ENCODE data around the gene ATP10A.

ATP10A gene

DNA sequence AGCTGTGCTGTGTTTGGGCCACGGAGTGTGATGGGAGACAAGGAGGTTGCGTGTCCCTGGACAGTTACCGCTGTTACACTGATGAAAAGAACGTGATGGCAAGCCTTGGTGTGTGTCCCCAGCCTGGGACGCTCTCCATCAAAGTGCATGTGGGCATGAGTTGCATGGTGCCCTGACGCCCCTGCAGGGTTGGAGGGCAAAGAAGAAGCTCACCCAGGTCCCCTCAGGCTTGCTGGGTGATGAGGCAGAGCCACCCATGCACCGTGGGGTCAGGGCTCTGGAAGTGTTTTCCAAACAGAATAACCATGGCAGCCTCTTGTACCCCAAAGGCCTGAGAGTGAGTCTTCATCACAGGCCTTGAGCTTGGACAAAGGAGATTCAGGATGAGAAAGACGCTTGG lies 189.2 kb downstream of the ATP10A start:
- ATAC-seq = no peak
- TF ChIP-seq ARNTL (CRISPR knock-in tag; IDR thresholded peaks at IDR 0.05; ENCODE audit: borderline replicate concordance, low read depth) (no peak), ZNF565 (CRISPR knock-in tag; conservative IDR thresholded peaks at IDR 0.05; ENCODE audit: low read depth) (no peak), OSR1 (CRISPR knock-in tag; IDR thresholded peaks at IDR 0.05) (no peak), BACH2 (CRISPR knock-in tag; IDR thresholded peaks at IDR 0.05; ENCODE audit: borderline replicate concordance) (no peak), TOX (CRISPR knock-in tag; IDR thresholded peaks at IDR 0.05; ENCODE audit: borderline replicate concordance) (no peak), SNAI2 (CRISPR knock-in tag; IDR thresholded peaks at IDR 0.05) (no peak), ZFP3 (CRISPR knock-in tag; IDR thresholded peaks at IDR 0.05) (no peak), TCF4 (CRISPR knock-in tag; IDR thresholded peaks at IDR 0.05; ENCODE audit: borderline replicate concordance) (no peak), RARB (CRISPR knock-in tag; IDR thresholded peaks at IDR 0.05) (no peak), ESRRG (CRISPR knock-in tag; IDR thresholded peaks at IDR 0.05) (no peak), ZFP30 (CRISPR knock-in tag; IDR thresholded peaks at IDR 0.05) (no peak), GLIS3 (CRISPR knock-in tag; IDR thresholded peaks at IDR 0.05) (no peak), ZNF70 (CRISPR knock-in tag; IDR thresholded peaks at IDR 0.05) (no peak), ZC3H10 (CRISPR knock-in tag; IDR thresholded peaks at IDR 0.05) (no peak), ISL1 (CRISPR knock-in tag; IDR thresholded peaks at IDR 0.05) (no peak)
- TF ChIP-seq, protein P1, sequence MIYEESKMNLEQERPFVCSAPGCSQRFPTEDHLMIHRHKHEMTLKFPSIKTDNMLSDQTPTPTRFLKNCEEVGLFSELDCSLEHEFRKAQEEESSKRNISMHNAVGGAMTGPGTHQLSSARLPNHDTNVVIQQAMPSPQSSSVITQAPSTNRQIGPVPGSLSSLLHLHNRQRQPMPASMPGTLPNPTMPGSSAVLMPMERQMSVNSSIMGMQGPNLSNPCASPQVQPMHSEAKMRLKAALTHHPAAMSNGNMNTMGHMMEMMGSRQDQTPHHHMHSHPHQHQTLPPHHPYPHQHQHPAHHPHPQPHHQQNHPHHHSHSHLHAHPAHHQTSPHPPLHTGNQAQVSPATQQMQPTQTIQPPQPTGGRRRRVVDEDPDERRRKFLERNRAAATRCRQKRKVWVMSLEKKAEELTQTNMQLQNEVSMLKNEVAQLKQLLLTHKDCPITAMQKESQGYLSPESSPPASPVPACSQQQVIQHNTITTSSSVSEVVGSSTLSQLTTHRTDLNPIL (CRISPR knock-in tag; IDR thresholded peaks at IDR 0.05; ENCODE audit: low read depth) = no peak
- TF ChIP-seq, protein P2, sequence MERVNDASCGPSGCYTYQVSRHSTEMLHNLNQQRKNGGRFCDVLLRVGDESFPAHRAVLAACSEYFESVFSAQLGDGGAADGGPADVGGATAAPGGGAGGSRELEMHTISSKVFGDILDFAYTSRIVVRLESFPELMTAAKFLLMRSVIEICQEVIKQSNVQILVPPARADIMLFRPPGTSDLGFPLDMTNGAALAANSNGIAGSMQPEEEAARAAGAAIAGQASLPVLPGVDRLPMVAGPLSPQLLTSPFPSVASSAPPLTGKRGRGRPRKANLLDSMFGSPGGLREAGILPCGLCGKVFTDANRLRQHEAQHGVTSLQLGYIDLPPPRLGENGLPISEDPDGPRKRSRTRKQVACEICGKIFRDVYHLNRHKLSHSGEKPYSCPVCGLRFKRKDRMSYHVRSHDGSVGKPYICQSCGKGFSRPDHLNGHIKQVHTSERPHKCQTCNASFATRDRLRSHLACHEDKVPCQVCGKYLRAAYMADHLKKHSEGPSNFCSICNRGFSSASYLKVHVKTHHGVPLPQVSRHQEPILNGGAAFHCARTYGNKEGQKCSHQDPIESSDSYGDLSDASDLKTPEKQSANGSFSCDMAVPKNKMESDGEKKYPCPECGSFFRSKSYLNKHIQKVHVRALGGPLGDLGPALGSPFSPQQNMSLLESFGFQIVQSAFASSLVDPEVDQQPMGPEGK (CRISPR knock-in tag; IDR thresholded peaks at IDR 0.05; ENCODE audit: borderline replicate concordance) = no peak
- TF ChIP-seq, protein P3, sequence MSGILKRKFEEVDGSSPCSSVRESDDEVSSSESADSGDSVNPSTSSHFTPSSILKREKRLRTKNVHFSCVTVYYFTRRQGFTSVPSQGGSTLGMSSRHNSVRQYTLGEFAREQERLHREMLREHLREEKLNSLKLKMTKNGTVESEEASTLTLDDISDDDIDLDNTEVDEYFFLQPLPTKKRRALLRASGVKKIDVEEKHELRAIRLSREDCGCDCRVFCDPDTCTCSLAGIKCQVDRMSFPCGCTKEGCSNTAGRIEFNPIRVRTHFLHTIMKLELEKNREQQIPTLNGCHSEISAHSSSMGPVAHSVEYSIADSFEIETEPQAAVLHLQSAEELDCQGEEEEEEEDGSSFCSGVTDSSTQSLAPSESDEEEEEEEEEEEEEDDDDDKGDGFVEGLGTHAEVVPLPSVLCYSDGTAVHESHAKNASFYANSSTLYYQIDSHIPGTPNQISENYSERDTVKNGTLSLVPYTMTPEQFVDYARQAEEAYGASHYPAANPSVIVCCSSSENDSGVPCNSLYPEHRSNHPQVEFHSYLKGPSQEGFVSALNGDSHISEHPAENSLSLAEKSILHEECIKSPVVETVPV (CRISPR knock-in tag; IDR thresholded peaks at IDR 0.05) = no peak
- TF ChIP-seq, protein P4, sequence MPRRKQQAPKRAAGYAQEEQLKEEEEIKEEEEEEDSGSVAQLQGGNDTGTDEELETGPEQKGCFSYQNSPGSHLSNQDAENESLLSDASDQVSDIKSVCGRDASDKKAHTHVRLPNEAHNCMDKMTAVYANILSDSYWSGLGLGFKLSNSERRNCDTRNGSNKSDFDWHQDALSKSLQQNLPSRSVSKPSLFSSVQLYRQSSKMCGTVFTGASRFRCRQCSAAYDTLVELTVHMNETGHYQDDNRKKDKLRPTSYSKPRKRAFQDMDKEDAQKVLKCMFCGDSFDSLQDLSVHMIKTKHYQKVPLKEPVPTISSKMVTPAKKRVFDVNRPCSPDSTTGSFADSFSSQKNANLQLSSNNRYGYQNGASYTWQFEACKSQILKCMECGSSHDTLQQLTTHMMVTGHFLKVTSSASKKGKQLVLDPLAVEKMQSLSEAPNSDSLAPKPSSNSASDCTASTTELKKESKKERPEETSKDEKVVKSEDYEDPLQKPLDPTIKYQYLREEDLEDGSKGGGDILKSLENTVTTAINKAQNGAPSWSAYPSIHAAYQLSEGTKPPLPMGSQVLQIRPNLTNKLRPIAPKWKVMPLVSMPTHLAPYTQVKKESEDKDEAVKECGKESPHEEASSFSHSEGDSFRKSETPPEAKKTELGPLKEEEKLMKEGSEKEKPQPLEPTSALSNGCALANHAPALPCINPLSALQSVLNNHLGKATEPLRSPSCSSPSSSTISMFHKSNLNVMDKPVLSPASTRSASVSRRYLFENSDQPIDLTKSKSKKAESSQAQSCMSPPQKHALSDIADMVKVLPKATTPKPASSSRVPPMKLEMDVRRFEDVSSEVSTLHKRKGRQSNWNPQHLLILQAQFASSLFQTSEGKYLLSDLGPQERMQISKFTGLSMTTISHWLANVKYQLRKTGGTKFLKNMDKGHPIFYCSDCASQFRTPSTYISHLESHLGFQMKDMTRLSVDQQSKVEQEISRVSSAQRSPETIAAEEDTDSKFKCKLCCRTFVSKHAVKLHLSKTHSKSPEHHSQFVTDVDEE (CRISPR knock-in tag; IDR thresholded peaks at IDR 0.05) = no peak
- TF ChIP-seq, protein P5, sequence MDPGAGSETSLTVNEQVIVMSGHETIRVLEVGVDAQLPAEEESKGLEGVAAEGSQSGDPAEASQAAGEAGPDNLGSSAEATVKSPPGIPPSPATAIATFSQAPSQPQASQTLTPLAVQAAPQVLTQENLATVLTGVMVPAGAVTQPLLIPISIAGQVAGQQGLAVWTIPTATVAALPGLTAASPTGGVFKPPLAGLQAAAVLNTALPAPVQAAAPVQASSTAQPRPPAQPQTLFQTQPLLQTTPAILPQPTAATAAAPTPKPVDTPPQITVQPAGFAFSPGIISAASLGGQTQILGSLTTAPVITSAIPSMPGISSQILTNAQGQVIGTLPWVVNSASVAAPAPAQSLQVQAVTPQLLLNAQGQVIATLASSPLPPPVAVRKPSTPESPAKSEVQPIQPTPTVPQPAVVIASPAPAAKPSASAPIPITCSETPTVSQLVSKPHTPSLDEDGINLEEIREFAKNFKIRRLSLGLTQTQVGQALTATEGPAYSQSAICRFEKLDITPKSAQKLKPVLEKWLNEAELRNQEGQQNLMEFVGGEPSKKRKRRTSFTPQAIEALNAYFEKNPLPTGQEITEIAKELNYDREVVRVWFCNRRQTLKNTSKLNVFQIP (CRISPR knock-in tag; IDR thresholded peaks at IDR 0.05; ENCODE audit: borderline replicate concordance, low read depth) = no peak

DNA sequence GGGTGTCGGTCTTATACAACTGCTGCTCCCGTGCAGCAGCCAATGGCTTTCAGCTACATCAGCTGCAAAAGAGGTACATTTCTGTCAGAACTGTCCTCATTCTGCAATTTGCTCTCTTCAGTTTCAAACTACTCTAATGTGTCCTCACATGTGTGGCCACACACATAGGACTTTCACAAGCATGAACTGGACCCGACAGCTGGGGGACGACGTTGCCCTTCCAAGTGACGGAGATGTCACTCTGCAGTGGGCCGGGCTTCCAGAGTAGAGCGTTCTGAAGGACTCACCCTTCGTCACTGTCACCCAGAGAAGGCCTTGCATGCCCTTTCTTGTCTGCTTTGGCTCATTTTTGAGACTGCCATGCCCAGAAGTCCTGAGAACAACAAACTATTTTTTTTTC lies 189.8 kb downstream of the ATP10A start:
- ATAC-seq = no peak
- no peak for TF ChIP-seq PPARA (CRISPR knock-in tag; IDR thresholded peaks at IDR 0.05; ENCODE audit: borderline replicate concordance)
- no peak for TF ChIP-seq GLIS3 (CRISPR knock-in tag; IDR thresholded peaks at IDR 0.05)
- no peak for TF ChIP-seq ESRRG (CRISPR knock-in tag; IDR thresholded peaks at IDR 0.05)
- no peak for TF ChIP-seq ARNTL (CRISPR knock-in tag; IDR thresholded peaks at IDR 0.05; ENCODE audit: borderline replicate concordance, low read depth)
- TF ChIP-seq ISL1 (CRISPR knock-in tag; IDR thresholded peaks at IDR 0.05) = no peak

DNA sequence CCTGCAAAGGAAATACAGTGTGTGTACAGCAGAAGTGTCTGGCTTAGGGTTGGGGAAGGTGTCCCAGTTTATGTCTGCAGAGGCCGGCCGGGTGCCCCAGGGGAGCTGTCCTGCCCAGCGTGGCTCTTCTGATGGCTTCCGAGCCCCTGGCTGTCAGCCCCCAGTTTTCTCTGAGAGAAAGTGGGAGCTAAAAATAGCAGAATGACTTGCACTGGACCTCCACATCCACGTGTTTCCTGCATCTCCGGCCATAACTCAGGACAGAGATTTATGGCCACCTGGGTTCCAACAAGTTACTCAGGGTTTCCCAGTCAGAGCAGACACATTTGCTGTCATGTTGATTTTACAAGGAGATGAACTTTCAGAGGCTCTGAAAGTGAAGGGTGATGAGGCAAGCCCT lies 192.0 kb downstream of the ATP10A start:
- TF ChIP-seq PPARA (CRISPR knock-in tag; IDR thresholded peaks at IDR 0.05; ENCODE audit: borderline replicate concordance) (no peak), TCF4 (CRISPR knock-in tag; IDR thresholded peaks at IDR 0.05; ENCODE audit: borderline replicate concordance) (no peak), ZFP30 (CRISPR knock-in tag; IDR thresholded peaks at IDR 0.05) (no peak), ZNF70 (CRISPR knock-in tag; IDR thresholded peaks at IDR 0.05) (no peak), SNAI2 (CRISPR knock-in tag; IDR thresholded peaks at IDR 0.05) (no peak), OSR1 (CRISPR knock-in tag; IDR thresholded peaks at IDR 0.05) (no peak)
- TF ChIP-seq, protein P2 (CRISPR knock-in tag; IDR thresholded peaks at IDR 0.05; ENCODE audit: borderline replicate concordance) = no peak
- no peak for ATAC-seq
